NCI-H226 (cell line): ENCODE results near the gene FBP1.
"Not testable (repeated sequence)": the region's sequence is repeated elsewhere in the genome, so short reads cannot be mapped to it uniquely, and the experiment has no call there.

Source experiments
- DNase-seq: peaks from one replicate; pipeline ENCODE4 v3.0.0-alpha.2; 2015

Gene FBP1

DNA sequence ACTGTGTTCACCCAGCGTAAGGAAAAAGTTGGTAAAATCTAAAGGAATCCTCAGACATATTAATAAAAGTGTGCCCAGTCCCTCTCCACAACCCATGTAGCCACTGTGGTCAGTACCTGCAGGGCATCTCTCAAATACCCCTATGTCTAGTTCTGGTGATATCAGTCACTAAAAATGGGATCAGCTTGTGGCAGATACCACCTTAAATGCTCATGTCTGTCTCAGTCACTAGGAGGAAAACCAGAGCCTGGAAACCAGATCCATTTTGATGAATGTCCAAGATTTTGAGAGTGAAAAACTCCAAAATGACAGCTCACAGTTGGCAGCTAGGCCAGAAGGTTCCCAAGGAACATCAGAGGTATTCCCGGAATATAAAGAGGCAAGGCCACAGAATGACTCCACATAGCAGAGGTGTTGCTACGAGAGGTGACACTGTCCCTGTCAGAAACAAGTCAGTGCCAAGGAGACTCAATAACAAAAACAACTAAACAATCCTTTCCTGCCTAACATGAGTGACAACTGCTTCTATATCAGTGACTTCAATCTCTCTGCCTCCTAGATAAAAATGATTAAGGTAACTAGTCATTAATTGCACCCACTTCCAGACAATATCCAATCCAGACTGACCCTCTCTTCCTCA, 70.9 kb downstream of the FBP1 start:
- no peak for DNase-seq

GRCh38 chr9:94567271-94567670, 72.0 kb downstream of the FBP1 start:
- DNase-seq = no peak

- no peak for DNase-seq
These were observed 72.8 kb downstream of the FBP1 start for GRCh38 chr9:94566550-94566949.

GRCh38 chr9:94564279-94564678, 75.0 kb downstream of the FBP1 start:
- DNase-seq = not testable (repeated sequence)

GRCh38 chr9:94563548-94563947, 75.8 kb downstream of the FBP1 start:
- DNase-seq = no peak

DNA sequence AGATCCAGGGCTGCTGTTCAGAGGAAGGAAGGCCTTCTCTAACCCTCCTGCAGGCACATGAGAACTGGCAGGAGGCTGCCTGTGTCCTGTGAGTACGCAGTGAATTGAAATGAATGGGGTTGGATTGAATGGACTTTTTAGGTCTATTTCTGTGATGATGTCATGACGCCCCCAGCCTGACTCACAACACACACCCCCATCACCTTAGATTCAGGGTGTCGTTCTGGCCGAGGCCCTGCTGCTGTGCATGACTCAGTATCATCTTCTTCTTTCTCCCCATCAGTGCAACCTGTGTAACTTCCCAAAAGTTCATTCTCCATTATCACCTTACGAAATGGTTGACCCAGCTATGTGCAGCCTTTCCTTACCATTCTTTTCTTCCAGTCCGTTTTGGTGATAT, 79.1 kb downstream of the FBP1 start:
- DNase-seq = no peak

DNA sequence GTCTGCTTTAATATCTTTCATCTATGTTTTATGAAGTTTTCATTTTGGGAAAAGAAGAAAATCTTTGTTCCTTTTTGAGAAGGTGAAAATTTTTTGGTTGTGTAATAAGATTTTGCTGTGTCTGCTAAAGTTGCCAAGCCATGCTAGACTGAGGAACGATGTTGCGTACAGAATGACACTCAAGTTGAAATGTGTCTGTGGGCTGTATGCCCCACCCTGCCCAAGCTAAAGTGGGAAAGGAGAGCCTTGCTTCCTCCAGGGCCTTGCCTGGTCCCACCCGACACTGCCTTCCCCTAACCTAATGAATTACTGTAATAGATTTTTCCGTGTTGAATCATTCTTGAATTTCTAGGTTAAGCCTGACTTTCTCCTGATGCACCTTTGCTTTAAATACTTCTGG, 81.9 kb downstream of the FBP1 start:
- peak; percentile 20 for DNase-seq

DNA sequence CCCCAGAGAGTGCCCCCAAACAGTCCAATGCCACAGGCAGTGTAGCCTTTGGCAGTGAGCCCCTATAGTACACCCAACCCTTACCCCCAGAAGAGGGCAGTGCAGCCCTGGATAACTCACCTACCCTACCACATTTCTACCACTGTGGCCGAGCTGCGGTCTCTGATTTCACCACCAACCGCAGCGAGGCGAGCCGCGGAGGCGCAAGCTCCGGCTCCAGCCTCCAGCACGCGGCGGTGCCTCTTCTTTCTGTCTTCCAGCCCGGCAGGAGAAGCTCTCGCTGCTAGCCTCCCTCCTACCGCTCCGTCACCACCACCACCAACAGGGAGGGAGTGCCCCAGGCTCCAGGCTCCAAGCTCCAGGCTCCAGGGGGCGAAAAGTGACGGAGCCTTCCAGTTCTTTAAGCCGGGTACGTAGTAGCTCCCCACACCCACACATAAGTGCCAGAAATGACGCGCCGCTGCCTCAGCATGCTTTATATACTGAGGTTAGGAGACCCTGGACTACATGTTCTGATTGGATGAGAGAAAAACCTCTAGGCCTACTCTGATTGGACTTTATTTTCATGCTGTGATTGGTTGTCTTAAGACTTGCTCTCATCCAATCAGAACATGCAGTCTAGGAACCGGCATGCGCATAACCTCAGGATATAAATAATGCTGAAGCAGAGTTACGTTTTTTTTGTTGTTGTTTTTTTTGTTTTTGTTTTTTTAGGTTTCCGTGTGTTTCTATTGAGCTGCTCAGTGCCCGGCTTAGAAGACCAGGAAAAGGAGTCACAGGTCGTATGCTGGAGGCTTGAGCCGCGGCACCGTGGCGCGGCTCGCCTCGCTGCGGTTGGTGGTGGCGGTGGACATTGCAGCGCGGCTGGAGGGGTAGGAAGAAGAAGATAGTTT, 84.6 kb downstream of the FBP1 start, which contains the start of gene PCAT7:
Gene PCAT7 (plus strand): TSS at position 645 of the 893 bp plus-strand sequence.
- DNase-seq = no peak

DNA sequence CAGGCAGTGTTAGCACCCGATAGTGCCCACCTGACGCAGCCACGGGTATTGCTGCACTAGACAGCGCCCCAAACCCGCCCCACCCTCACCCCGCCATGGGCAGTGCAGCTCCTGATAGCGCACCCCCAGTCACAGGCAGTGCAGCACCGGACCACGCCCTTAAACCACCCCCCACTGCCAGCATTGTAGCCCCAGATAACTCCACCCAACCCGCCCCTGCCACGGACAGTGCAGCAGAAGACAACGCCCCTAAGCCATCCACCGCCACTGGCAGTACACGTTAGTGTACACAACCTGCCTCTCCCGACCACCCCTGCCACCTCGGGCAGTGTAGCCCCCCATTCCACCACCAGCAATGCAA, 85.3 kb downstream of the FBP1 start:
- DNase-seq = no peak
